Stimulated activated CD8-positive, alpha-beta memory T cell treated with anti-CD3 and anti-CD28 coated beads, Interleukin-7, amount 100 ng/mL, for 48 hours (primary cell): ENCODE measurements around the gene CCDC69.

Experiments
- DNase-seq, 2 donors: peaks; one replicate each; pipeline ENCODE4 v3.0.0-alpha.2; 2020; ENCODE audit warnings: low read depth in 1 of 2; ENCODE audit errors: extremely low read depth in 1 of 2

Gene CCDC69

DNA sequence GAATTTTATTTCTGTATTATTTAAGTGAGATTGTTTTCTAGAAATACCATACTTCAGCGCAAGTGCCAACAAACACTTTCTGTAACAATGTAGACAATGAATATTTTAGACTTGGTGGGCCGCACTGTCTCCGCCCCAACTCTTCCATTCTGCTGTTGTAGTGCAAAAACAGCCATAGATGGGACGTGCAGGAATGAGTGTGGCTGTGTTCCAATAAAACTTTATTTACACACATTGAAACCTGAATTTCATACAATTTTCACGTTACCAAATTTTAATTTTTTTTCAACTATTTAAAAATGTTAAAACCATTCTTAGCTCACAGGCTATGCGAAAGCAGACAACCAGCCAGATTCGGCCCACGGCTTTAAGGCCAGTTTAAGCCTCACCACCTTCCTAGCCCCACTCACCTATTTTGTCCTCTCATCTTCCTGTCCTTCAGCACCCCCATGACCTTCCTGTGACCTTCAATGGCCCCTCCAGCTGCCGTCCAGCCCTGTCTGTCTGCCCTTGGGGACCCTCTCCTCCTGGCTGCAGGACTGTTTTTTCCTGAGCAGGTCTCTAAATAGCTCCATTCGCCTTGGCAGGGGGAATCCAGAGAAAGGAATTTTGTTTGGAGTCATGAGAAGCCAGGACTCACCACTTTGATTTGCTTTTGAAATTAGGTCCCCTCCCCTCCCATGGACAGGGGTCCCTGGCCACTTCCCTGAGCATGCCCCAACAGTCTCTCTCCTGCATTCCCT is 55.1 kb downstream of the CCDC69 start:
- DNase-seq: no peak

DNA sequence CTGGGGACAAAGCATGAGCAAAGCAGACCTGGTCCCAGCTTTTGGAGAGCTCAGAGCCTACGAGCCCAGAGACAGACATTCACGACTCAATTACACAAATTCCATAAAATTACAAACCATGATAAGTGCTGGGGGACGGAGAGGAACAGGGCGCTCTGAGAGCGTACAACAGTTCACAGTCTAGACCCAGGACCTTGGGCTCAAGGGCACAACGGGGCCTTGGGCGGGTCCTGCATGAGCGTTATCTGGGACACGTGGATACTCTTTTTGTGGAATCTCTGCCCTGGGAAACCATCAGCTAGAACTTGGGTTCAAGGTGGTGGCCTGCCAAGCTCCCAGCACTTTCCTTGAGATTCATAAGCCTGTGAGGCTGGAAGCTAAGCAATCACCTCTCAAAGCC is 56.9 kb downstream of the CCDC69 start:
- no peak for DNase-seq

DNA sequence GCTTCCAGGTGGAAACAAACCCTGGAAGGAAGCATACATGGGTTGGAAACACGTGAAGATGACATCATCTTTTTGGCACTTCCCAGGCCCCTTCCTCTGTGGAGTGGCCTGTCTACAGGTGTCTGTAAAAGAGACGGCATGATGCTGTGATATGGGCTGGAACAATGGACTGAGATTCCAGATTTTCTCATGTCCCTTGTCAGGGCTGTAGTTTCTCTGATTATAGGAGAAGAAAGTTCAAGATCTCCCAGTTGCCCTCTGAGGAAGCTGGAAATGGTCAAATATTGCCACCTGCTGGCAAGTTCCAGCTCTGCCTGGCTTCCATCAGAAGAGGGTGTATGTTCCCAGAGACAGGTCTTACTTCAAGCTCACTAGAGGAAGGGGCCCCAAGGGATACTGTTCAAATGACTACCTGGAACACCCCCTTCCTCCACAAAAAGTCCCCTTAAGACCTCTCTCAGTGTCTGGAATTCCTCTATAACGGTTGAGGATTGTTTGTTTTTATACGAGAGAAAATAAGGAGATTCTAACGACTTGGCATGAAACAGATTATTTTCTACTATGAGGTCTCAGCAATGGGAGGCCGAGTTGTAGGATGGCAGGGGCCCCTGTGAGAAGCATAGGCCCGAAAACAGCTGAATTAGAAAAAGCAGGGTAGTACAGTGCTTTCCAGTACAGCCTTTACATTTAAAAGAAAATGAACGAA is 59.1 kb downstream of the CCDC69 start:
- DNase-seq: peak in 1 of 2 donors; percentile 48

DNA sequence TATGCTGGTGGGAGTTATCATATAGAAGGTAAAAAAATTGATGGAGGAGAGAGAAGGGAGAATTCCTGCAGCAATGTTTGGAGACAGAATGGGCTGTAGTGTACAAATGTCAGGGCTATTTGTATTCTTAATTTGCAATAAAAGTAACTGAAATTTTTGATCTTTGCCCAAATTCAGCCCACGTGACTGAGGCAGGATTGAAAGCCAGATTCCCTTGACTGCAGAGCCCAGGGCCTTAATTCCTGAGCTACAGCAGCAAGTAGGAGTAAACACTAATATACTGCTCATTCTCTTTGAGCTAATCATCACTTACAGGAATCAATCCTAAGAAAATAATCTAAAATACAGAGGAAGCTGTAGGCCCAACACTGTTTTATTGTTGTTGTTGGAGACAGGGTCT is 61.1 kb downstream of the CCDC69 start:
- DNase-seq: no peak

DNA sequence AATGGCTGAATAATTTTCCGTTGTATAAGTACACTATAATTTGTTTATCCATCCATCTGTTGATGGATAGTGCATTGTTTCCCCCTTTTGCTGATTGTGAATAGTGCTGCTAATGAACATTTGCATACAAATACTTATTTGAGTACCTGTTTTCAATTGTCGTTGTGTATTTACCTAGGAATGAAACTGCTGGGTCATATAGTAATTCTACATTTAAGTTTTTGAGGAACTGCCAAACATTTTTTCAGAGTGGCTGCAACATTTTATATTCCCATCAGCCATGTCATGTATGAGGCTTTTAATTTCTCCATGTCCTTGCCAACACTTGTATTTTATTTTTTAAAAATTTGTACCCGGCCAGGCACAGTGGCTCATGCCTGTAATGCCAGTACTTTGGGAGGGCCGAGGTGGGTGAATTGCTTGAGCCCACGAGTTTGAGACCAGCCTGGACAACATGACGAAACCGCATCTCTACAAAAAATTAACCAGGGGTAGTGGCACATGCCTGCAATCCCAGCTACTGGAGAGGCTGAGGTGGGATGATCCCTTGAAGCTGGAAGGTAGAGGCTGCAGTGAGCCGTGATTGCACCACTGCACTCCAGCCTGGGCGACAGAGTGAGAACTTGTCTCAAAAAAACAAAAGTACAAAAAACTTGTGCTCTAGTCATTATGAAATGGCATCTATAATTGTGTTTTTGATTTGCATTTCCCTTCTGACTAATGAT is 64.1 kb downstream of the CCDC69 start:
- no peak for DNase-seq

DNA sequence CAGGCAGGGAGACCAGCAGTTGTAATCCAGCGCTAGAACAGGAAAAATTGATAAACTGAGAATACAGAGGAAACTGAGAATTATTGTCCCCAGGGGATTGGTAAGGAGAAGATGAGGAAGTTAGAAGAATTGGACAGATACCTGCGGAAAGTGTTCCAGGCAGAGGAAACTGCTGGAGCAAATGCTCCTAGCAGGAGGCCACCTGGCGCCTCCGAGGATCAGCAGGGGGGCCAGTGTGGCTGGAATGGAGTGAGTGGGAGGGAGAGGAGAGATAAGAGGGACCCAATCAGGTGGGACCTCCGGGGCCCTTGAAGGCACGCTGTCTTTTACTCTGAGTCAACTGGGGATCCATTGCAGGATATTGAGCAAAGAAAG is 65.6 kb downstream of the CCDC69 start:
- DNase-seq: no peak

DNA sequence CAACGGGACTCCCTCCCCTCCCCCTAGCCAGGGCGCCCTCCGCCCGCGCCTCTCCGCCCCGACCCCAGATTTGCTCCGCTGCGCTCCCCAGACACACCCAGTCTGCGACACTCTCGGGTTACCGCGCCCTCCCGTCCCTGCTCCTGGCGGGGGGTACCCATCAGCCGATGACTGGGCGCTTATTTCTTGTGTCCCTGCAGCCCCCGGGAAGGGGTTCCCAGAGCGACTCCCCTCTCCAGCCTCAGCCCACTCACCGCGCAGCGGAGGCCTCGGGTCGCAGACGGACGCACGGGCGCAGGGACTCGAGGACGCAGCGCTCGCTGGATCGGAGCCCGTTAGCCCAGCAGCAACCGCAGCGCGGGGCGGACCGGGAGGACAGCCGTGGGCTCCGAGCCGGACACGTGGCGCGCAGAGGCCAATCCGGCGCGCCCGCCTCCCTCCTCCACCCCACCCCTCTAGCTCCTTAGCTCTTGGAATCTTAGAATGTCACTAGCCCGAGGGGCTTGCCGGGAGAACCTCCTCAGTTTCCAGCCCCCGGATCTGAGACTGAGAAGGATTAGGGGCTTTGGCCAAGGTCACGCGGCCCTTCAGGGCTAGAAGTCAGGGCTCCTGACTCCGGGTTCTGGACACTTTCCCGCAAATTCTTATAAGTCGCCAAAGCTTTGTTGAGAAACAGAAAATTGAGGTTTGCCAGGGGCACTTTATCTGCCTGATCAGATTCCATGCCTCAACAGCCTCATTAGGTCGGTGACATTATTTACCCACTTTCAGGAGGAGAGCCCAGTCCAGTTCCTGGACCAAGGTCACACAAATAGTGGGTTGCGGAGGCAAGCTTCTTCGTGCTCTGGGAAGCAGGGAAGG is 66.2 kb downstream of the CCDC69 start, which contains the start of gene ANXA6:
ANXA6 (minus strand) TSS at position 354 of the 861 bp plus-strand sequence. CDS start 9,878 bp downstream, outside the sequence.
- DNase-seq: peak in 1 of 2 donors; percentile 55

DNA sequence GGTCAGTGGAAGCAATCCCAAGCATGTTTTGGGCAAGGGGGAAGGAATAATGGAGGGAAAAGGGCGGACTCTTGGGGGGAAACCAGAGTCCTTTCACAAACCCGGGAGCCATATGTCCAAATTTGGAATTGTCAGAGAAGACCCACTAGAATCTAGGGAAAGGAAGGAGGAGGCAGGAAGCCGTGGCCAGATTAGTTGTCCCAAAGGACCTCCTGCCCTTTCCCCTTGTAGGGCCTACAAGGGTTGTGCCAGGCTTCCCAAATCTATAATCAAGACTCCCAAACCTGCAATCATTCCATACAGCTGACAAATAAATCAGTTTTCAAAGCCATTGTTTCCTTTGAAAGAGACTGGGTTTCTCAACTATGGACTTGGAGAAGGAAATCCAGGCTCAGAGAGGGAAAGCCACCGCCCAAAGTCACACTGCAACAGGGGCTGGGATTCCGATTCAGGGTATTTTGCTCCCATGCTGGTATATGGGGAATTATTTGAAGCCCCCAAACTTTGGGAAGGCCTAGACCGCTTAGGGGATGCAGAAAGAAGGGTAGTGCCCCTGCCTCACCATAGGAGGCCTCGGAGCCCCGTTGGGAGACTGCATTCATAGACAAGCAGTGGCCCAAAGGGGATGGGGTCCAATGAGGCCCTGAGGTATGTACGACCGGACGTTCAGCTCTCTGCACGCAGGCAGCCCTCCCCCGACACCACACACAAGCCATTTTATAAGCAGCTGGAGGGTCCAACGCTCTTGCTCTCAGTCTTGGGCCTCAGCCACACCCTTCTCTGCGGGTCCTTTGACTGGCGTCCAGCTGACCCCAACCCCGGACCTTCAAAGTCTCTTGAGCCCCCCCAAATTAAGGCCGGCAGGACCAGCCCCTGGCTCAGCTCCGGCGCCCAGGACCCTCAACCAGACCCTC is 67.1 kb downstream of the CCDC69 start:
- no peak for DNase-seq

DNA sequence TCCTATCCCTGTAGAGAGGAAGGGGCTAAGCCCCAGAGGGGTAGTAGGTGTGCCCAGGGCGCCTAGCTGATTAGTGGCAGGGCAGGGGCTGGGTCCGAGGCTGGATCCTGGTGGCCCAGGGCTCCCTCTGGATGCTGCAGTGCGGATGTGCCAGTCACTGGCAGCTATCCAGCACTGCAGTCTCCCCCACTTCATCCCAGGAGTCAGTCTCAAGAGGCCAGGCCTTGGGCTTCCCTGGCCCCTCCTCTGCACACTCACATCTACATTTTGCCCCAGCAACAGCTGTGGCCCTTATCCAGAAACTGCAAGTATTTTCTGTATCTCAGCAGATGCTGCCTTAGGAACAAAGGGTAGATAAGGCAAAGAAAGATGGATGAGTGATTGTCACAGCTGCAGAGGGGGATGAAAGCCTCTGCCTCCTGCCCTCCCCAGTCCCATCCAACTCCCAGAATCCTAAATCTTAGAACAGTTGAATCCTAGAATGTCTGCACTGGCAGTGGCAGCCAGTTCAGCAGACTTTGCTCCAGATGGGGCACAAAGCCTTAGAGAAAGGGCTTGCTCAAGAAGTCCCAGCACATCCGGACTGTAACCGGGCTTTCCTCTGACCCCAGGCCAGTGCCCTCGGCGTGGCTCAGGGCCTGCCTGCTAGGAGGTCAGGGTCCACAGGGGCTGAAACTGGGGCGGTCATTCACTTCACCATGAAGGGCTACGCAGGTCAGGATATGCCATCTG is 68.0 kb downstream of the CCDC69 start:
- DNase-seq: no peak

DNA sequence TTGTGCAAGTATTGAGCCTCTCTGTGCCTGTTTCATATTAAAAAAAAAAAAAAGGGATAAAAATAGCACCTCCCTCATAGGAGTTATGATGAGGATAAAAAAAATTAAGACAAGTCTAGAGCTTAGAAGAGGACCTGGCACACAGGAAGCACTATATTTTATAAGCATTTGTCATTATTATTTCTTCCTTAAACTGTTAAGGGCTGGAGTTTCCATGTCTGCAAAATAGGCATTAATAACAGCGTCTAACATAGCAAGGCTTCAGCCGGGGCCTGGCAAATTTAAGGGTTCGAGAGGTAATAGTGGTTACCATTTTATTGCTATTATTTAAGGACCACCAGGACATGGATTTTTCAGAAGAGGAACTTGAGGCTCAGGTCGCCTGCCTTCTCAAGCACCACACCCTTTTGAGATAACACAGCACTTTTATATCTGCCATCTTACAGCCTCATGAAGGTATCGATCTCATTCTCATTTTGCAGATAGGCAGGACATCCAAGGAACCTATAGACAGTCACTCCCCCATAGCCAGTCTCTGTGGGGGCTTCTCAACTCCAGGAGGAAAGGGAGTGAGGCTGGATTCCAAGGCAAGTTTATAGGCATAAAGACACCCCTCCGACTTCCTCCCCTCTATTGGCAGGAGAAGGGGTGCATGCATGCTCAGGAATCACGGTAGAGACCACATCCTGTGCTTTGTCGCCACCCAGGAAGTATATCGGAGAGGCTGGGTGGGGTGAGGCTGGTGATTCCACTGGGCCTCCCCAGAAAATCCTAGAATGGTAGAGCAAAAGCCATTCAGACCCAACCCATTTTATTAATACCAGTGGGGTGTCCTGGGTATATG is 68.7 kb downstream of the CCDC69 start:
- peak in 1 of 2 donors; percentile 36 for DNase-seq

DNA sequence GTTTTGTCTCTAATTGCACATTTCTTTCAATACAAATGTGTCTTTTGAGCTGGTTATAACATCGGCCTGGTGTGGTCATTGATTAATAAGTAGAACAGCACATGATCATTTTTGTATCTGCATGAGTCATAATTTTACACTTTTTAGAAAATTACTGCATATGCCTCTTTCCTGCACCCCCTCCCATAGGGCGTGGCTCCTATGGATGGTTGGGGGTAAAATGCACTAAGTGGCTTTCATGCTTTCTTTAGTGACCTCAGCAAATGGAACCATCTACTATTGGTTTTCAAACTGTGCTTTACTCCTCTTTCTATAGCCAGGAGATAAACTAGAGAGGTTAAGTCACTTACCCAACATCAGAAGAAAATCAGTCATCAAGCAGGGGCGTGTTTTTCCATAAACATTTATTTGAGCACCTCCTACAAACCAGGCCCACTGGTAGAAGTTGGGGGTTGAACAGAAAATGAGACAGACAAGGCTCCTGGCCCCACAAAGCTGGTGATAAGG is 70.1 kb downstream of the CCDC69 start:
- DNase-seq: peak in 1 of 2 donors; percentile 65

DNA sequence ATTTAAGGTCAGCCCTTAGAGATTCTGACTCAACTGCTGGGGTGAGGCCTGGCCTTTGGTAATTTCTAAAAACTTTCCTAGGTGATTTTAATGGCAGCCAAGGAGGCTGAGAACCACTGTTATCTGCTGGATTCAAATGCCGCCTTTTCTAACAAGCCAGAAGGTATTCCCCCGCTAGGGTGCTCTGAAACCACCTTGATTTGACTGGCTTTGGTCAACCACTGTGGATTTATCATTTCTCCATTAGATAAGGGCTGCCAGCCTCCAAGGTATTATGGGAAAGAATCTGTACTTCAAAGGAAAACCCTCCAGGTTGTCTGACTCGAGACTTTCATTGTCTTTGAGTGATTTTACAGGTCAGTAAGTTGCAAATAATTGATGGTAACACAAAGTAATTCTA is 70.6 kb downstream of the CCDC69 start:
- no peak for DNase-seq

DNA sequence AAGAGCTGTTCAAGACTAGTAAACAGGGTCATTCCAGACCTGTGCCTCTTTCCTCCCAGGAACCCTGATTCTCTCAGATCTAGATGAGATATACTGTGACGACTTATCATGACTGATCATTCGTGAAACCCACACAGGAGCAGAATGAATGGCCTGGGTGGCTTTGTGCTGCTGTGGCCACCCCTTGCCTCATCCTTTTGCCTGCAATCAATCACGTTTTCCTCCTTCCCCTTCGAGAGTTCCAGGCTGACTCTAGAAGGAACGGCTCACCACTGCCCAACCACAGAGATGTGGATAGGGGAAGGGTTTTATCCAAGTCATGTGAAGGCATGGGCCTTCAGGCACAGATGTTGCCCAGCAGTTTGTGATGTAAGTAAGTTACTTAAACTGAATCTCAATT is 72.1 kb downstream of the CCDC69 start:
- DNase-seq: peak; percentile 42 to 77

DNA sequence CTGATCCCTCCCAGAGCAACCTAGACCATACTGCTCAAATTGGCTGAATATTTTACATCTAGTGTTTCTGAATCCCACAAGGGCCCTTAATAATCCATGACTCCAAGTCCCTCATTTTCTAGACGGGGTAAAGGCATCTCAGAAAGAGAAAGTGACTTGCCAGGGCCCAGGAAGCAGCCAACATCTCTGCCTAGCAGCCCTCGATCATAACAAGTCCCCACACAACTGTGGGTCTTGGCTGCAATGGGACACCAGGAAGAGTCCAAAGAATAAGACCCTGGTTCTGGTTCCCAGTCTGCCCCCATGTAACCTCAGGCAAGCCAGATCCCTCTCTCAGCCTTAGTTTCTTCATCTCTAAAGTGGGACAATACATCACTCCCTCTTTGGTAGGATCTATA is 72.6 kb downstream of the CCDC69 start:
- no peak for DNase-seq

DNA sequence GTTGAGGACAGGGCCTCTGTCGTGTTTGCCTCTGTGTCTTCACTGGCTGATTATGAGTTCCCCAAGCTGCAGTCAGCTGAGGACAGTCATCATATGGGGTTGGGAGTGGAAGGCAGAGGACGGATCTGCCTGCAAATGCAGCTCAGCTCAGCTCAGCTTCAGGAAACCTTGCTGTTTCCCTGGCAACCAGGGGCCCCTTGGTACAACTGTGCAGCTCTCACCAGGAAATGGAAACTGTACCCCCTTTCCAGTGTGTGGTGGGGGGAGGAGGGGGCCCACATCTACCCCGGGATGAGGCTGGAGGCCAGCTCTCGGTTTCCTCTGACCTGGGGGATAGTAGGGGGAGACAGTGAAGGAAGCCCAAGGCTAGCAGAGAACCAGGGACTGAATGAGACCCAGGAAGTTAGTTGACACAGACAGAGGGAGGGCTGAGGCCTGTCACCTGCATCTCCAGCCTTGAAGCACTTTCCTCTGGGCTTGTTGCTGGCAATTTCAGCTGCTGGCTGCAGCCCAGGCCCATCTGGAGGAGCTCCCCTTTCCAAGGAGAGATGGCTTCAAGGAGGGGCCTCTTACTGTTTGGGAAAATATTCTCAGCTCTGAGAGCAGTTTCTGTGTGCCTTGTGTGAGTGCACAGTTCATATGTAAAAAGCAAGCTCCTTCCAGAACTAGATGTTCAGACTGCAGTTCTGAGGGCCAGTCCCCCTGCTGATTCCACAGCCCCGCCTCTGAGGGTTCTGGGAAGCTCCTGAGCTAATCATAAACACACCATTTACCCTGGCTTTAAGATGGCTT is 73.2 kb downstream of the CCDC69 start:
- peak; percentile 56 to 76 for DNase-seq

DNA sequence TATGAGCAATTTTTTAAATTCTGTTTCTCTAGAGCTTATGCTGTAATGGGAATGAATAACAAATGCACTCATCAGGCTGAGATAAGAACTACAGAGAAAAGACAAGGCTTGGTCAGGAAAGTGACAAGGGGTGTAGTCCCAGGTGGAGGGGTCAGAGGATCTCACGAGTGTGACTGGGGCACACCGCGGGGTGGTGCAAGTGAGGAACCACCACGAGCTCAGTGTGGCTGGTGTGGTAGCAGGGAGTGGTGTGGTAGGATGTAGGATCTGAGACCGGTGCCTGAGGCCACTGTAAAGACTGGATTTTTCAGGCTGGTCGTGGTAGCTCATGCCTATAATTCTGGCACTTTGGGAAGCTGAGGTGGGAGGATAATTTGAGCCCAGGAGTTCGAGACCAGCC is 75.3 kb downstream of the CCDC69 start:
- no peak for DNase-seq

DNA sequence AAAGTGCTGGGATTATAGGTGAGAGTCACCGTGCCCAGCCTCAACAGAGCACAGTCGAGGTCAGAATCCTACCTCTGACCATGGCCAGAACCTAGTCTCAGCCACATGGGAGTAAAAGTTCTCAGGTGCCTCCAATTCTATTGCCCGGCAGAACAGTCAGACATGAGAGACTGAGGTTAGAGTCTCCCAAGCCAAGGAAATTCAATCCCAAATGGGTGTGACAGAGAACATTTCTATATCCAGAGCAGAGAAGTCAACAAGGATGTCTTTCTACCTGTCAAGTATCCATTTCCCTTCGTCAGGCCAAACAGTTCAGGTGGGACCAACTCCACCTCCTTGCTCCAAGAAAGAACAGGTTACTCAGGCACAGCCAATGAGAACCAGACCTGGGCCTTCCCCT is 76.9 kb downstream of the CCDC69 start:
- no peak for DNase-seq
